ENCODE results near the gene TMEM213.
A peak's percentile ranks its signal among the peaks of the same experiment; 100 is the strongest.
"Not testable (repeated sequence)": the region's sequence is repeated elsewhere in the genome, so short reads cannot be mapped to it uniquely, and the experiment has no call there.

Gene TMEM213

GRCh38 chr7:138797046-138797445, 748 bp upstream of the TMEM213 start:
- H3K14ac ChIP-seq (ENCODE audit: low read length); H3K79me1 ChIP-seq (ENCODE audit: low read depth, low read length); H2AFZ ChIP-seq (ENCODE audit: low read length); DNase-seq (ENCODE audit: low spot score); H3K4me2 ChIP-seq (ENCODE audit: insufficient read depth, low read length, poor library complexity, severe bottlenecking); H4K91ac ChIP-seq (ENCODE audit: low read depth, low read length, poor library complexity); H2AK5ac ChIP-seq (ENCODE audit: low read depth, low read length); H3K4ac ChIP-seq (ENCODE audit: low read length); H2BK12ac ChIP-seq (ENCODE audit: low read length); H2BK15ac ChIP-seq (ENCODE audit: low read length); H3K36me3 ChIP-seq (replicated peaks in 1 of 2; ENCODE audit: control insufficient read depth in 2 of 2, insufficient read depth in 2 of 2, low read length in 2 of 2); H3K27ac ChIP-seq (replicated peaks; ENCODE audit: low read length); H3K23ac ChIP-seq (ENCODE audit: low read depth, low read length, poor library complexity); H4K8ac ChIP-seq (ENCODE audit: low read depth, low read length); H3K18ac ChIP-seq (ENCODE audit: low read length); H2BK5ac ChIP-seq (ENCODE audit: low read length); H3K9ac ChIP-seq (ENCODE audit: low read depth, low read length, poor library complexity); H2BK120ac ChIP-seq (ENCODE audit: low read depth, low read length); H3K4me3 ChIP-seq (ENCODE audit: low read length in 2 of 2); H3K9me3 ChIP-seq (replicated peaks in 1 of 2; ENCODE audit: control insufficient read depth in 2 of 2, insufficient read depth in 1 of 2, low read depth in 1 of 2, low read length in 2 of 2): not testable (repeated sequence)
- Histone ChIP-seq H3K4me1 (ENCODE audit: control insufficient read depth in 2 of 2, insufficient read depth in 1 of 2, low read depth in 1 of 2, low read length in 2 of 2) (peaks cover 0 to 10% of the 10 kb centered on the region in 2 donors), H3K27me3 (ENCODE audit: control insufficient read depth in 3 of 3, insufficient read depth in 3 of 3, low read depth in 1 of 3, low read length in 3 of 3) (peaks cover 0 to 24% (median 0%) of the 10 kb centered on the region in 3 experiments)
- no CpG with 5 or more reads among the region's 4 CpGs for WGBS, 2 donors (ENCODE audit: extremely low coverage in 2 of 2, insufficient read length in 2 of 2, insufficient replicate concordance in 1 of 2)

- H2BK5ac ChIP-seq (ENCODE audit: low read length) = no peak overlapping the region
- no peak overlapping the region for H3K4me2 ChIP-seq (ENCODE audit: insufficient read depth, low read length, poor library complexity, severe bottlenecking)
- H2BK120ac ChIP-seq (ENCODE audit: low read depth, low read length) = no peak overlapping the region
- H3K27me3 ChIP-seq (ENCODE audit: control insufficient read depth in 3 of 3, insufficient read depth in 3 of 3, low read depth in 1 of 3, low read length in 3 of 3) = peaks cover 0 to 19% (median 0%) of the 10 kb centered on the region in 3 experiments
- peak overlapping the region; percentile 24 for H3K9ac ChIP-seq (ENCODE audit: low read depth, low read length, poor library complexity)
- peaks cover 1% of the 10 kb centered on the region for H3K79me1 ChIP-seq (ENCODE audit: low read depth, low read length)
- no peak overlapping the region for H2BK12ac ChIP-seq (ENCODE audit: low read length)
- WGBS, 2 donors (ENCODE audit: extremely low coverage in 2 of 2, insufficient read length in 2 of 2, insufficient replicate concordance in 1 of 2) = no CpG with 5 or more reads among the region's 5 CpGs
- no peak overlapping the region for H2AFZ ChIP-seq (ENCODE audit: low read length)
- no peaks in the 10 kb centered on the region for H3K36me3 ChIP-seq (replicated peaks in 1 of 2; ENCODE audit: control insufficient read depth in 2 of 2, insufficient read depth in 2 of 2, low read length in 2 of 2)
- peak overlapping the region; percentile 39 for H3K18ac ChIP-seq (ENCODE audit: low read length)
- H3K4ac ChIP-seq (ENCODE audit: low read length) = no peak overlapping the region
- no peak overlapping the region for H2BK15ac ChIP-seq (ENCODE audit: low read length)
- no peak overlapping the region for H3K14ac ChIP-seq (ENCODE audit: low read length)
- DNase-seq (ENCODE audit: low spot score) = no peak
- no peak overlapping the region for H4K8ac ChIP-seq (ENCODE audit: low read depth, low read length)
- no peak overlapping the region for H4K91ac ChIP-seq (ENCODE audit: low read depth, low read length, poor library complexity)
- H3K27ac ChIP-seq (replicated peaks; ENCODE audit: low read length) = no peak overlapping the region
- H2AK5ac ChIP-seq (ENCODE audit: low read depth, low read length) = peak overlapping the region; percentile 44
- no peak overlapping the region for H3K23ac ChIP-seq (ENCODE audit: low read depth, low read length, poor library complexity)
- H3K4me3 ChIP-seq (ENCODE audit: low read length in 2 of 2) = no peak overlapping the region
- H3K4me1 ChIP-seq (ENCODE audit: control insufficient read depth in 2 of 2, insufficient read depth in 1 of 2, low read depth in 1 of 2, low read length in 2 of 2) = peaks cover 0 to 10% of the 10 kb centered on the region in 2 donors
- no peaks in the 10 kb centered on the region for H3K9me3 ChIP-seq (replicated peaks in 1 of 2; ENCODE audit: control insufficient read depth in 2 of 2, insufficient read depth in 1 of 2, low read depth in 1 of 2, low read length in 2 of 2)
These were observed 1.0 kb downstream of the TMEM213 start for GRCh38 chr7:138798836-138799235.

GRCh38 chr7:138799336-138800000, 1.7 kb downstream of the TMEM213 start:
- Histone ChIP-seq H3K14ac (ENCODE audit: low read length) (no peak overlapping the region), H3K4ac (ENCODE audit: low read length) (no peak overlapping the region), H3K27ac (replicated peaks; ENCODE audit: low read length) (no peak overlapping the region), H2BK15ac (ENCODE audit: low read length) (no peak overlapping the region), H2AK5ac (ENCODE audit: low read depth, low read length) (no peak overlapping the region), H3K18ac (ENCODE audit: low read length) (no peak overlapping the region), H3K9ac (ENCODE audit: low read depth, low read length, poor library complexity) (no peak overlapping the region), H2BK5ac (ENCODE audit: low read length) (no peak overlapping the region), H3K79me1 (ENCODE audit: low read depth, low read length) (peaks cover 1% of the 10 kb centered on the region), H2BK12ac (ENCODE audit: low read length) (no peak overlapping the region), H3K4me1 (ENCODE audit: control insufficient read depth in 2 of 2, insufficient read depth in 1 of 2, low read depth in 1 of 2, low read length in 2 of 2) (peaks cover 0 to 10% of the 10 kb centered on the region in 2 donors), H3K9me3 (replicated peaks in 1 of 2; ENCODE audit: control insufficient read depth in 2 of 2, insufficient read depth in 1 of 2, low read depth in 1 of 2, low read length in 2 of 2) (no peaks in the 10 kb centered on the region), H3K23ac (ENCODE audit: low read depth, low read length, poor library complexity) (no peak overlapping the region), H3K27me3 (ENCODE audit: control insufficient read depth in 3 of 3, insufficient read depth in 3 of 3, low read depth in 1 of 3, low read length in 3 of 3) (peaks cover 0 to 16% (median 0%) of the 10 kb centered on the region in 3 experiments), H4K91ac (ENCODE audit: low read depth, low read length, poor library complexity) (no peak overlapping the region), H4K8ac (ENCODE audit: low read depth, low read length) (no peak overlapping the region), H2BK120ac (ENCODE audit: low read depth, low read length) (no peak overlapping the region), H3K4me3 (ENCODE audit: low read length in 2 of 2) (no peak overlapping the region), H3K4me2 (ENCODE audit: insufficient read depth, low read length, poor library complexity, severe bottlenecking) (no peak overlapping the region), H3K36me3 (replicated peaks in 1 of 2; ENCODE audit: control insufficient read depth in 2 of 2, insufficient read depth in 2 of 2, low read length in 2 of 2) (no peaks in the 10 kb centered on the region), H2AFZ (ENCODE audit: low read length) (no peak overlapping the region)
- WGBS, 2 donors (ENCODE audit: extremely low coverage in 2 of 2, insufficient read length in 2 of 2, insufficient replicate concordance in 1 of 2) = no CpG with 5 or more reads among the region's 7 CpGs
- no peak for DNase-seq (ENCODE audit: low spot score)

GRCh38 chr7:138801256-138801655, 3.5 kb downstream of the TMEM213 start:
- Histone ChIP-seq H3K27ac (replicated peaks; ENCODE audit: low read length) (no peak overlapping the region), H4K91ac (ENCODE audit: low read depth, low read length, poor library complexity) (no peak overlapping the region), H2BK15ac (ENCODE audit: low read length) (no peak overlapping the region), H2AK5ac (ENCODE audit: low read depth, low read length) (no peak overlapping the region), H3K4me1 (ENCODE audit: control insufficient read depth in 2 of 2, insufficient read depth in 1 of 2, low read depth in 1 of 2, low read length in 2 of 2) (peaks cover 0 to 10% of the 10 kb centered on the region in 2 donors), H3K4ac (ENCODE audit: low read length) (no peak overlapping the region), H3K79me1 (ENCODE audit: low read depth, low read length) (peaks cover 1% of the 10 kb centered on the region), H2BK120ac (ENCODE audit: low read depth, low read length) (no peak overlapping the region), H3K27me3 (ENCODE audit: control insufficient read depth in 3 of 3, insufficient read depth in 3 of 3, low read depth in 1 of 3, low read length in 3 of 3) (peaks cover 0 to 16% (median 0%) of the 10 kb centered on the region in 3 experiments), H3K23ac (ENCODE audit: low read depth, low read length, poor library complexity) (no peak overlapping the region), H2BK5ac (ENCODE audit: low read length) (no peak overlapping the region), H3K9me3 (replicated peaks in 1 of 2; ENCODE audit: control insufficient read depth in 2 of 2, insufficient read depth in 1 of 2, low read depth in 1 of 2, low read length in 2 of 2) (no peaks in the 10 kb centered on the region), H2BK12ac (ENCODE audit: low read length) (no peak overlapping the region), H3K9ac (ENCODE audit: low read depth, low read length, poor library complexity) (no peak overlapping the region), H4K8ac (ENCODE audit: low read depth, low read length) (no peak overlapping the region), H3K18ac (ENCODE audit: low read length) (no peak overlapping the region), H2AFZ (ENCODE audit: low read length) (no peak overlapping the region), H3K36me3 (replicated peaks in 1 of 2; ENCODE audit: control insufficient read depth in 2 of 2, insufficient read depth in 2 of 2, low read length in 2 of 2) (no peaks in the 10 kb centered on the region), H3K14ac (ENCODE audit: low read length) (no peak overlapping the region), H3K4me2 (ENCODE audit: insufficient read depth, low read length, poor library complexity, severe bottlenecking) (no peak overlapping the region), H3K4me3 (ENCODE audit: low read length in 2 of 2) (no peak overlapping the region)
- DNase-seq (ENCODE audit: low spot score) = no peak
- no CpG with 5 or more reads among the region's 3 CpGs for WGBS, 2 donors (ENCODE audit: extremely low coverage in 2 of 2, insufficient read length in 2 of 2, insufficient replicate concordance in 1 of 2)
